GM18511 (cell line): ENCODE data around the gene NIPAL4.

Experiments
- ATAC-seq: cut with Tn5 transposase; IDR thresholded peaks from one replicate; pipeline ENCODE4 v1.9.1; 2021; ENCODE audit warnings: mild to moderate bottlenecking, moderate library complexity; ENCODE audit not compliant: unreplicated experiment

The NIPAL4 gene

DNA sequence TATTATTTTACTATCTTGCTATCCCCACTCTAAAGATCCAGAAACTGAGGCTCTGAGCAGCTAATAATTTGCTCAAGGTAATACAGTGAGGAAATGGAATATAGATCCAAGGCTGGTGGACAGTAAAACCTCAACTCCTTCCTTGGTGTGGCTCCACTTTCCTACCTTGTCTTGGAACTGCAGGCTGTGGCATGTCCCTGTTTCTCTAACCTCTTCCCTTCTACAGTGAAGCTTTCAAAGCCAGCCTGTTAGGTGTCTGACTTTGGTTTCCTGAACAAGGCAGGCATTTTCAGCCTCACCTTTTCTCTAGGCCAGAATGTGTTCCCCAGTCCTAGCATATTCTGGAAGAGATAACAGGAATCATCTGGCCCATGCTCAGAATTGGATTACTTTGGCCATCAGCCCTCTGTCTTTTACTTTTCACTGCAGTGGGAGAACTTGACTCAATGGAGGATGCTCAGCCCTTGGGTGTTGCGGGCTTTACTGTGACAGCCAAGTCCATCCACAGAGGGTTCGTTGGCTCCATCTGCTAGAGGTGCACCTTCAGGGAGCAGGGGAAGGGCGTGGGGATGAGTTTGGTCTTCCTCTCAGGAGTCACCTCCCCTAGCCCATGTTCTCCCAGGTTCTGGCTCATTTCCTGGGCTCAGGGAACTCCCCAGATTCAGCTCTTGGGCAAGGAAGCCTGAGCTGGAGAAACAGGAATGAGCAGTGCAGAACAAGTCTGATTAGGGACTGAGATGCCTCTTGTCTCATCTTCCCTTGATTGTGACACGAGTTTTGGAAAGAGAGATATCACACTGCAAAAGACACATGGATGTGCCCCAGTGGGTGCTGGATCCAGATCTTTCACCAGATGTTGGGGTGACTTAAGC lies 1.1 kb downstream of the NIPAL4 start:
- no peak for ATAC-seq

GRCh38 chr5:157463081-157463480 lies 3.1 kb downstream of the NIPAL4 start:
- no peak for ATAC-seq

GRCh38 chr5:157463621-157464518 lies 3.9 kb downstream of the NIPAL4 start:
- ATAC-seq = peak; percentile 12

DNA sequence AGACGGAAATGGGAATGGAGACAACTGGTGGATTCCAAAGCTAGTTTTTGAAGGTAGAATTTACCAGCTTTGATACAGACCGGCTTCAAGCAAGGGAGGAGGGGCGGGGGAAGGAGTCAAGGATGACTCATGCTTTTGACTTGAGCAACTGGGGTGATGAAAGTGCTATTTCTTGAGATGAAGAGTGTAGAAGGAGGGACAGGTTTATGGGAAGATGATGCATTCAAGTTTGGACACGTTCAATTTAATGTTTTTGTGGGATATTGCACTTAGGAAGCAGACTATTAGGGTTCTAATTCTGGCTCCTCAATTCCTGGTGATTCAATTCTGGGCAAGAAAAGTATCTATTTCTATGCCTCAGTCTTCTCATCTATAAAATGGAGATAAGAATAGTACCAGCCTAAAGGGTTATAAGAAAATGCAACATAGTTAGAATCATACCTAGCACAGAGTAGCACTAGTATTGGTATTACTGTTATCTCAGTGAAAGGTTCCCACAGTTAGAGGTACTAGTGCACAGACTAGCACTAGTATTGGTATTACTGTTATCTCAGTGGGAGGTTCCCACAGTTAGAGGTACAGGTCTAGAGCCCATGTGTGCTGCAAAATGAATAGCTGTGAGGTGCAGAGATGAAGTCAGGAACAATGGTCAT lies 4.6 kb downstream of the NIPAL4 start:
- peak; percentile 81 for ATAC-seq

GRCh38 chr5:157468293-157468965 lies 8.4 kb downstream of the NIPAL4 start:
- no peak for ATAC-seq

DNA sequence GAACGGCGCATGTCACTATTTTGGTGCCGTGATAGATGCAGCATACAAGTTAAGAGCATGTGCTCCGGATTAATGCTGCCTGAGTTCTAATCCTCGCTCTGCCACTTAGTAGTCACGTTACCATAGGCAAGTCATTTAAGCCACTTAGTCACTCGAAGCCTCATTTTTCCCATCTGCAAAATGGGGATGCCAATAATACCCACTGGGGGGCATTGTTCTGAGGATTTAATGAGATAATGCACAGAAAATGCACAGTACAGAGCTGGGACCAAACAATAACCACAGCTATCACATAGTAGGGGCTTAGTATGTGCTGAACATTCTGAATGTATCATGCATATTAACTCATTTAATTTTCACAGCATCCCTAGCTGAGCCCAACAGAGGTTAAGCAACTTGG lies 9.1 kb downstream of the NIPAL4 start:
- no peak for ATAC-seq

DNA sequence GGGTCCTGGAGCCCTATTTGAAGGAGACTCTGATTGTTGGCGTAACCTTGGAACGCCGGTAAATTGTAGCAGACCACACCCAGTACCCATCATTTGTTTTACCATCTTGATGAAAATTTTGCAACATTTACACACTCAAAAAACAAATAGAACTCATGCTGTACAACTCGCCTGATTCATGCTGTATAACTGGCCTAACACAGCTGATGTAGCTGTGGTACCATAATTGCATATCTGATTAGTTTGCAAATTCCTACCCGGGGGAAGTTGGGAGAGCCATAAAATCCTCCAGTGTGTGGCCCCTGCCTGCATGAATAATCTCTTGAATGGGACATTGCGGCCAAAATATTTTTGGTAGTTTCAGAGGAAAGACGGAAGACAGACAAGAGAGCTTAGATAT lies 9.7 kb downstream of the NIPAL4 start:
- ATAC-seq = no peak

- ATAC-seq = no peak
Measured at GRCh38 chr5:157470631-157471030, 10.6 kb downstream of the NIPAL4 start.

DNA sequence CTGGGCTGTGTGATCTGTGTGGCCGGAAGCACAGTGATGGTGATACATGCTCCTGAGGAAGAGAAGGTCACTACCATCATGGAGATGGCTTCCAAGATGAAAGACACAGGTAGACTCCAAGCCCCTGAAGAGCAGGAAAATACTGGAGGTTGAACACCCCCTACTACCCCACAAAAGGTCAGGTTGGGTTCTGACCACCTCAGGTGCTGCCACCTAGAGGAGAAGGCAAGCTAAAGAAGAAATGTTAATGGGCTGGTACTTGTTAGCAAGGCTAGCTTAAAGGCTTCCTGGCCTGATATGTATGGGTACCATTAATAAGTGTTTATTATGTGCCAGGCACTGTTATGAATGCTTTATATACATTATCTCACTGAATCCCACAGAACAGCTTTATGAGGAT lies 11.7 kb downstream of the NIPAL4 start:
- no peak for ATAC-seq

GRCh38 chr5:157473383-157474320 lies 13.6 kb downstream of the NIPAL4 start:
- ATAC-seq = no peak

- ATAC-seq = no peak
Measured at GRCh38 chr5:157475432-157475831, 15.4 kb downstream of the NIPAL4 start.

DNA sequence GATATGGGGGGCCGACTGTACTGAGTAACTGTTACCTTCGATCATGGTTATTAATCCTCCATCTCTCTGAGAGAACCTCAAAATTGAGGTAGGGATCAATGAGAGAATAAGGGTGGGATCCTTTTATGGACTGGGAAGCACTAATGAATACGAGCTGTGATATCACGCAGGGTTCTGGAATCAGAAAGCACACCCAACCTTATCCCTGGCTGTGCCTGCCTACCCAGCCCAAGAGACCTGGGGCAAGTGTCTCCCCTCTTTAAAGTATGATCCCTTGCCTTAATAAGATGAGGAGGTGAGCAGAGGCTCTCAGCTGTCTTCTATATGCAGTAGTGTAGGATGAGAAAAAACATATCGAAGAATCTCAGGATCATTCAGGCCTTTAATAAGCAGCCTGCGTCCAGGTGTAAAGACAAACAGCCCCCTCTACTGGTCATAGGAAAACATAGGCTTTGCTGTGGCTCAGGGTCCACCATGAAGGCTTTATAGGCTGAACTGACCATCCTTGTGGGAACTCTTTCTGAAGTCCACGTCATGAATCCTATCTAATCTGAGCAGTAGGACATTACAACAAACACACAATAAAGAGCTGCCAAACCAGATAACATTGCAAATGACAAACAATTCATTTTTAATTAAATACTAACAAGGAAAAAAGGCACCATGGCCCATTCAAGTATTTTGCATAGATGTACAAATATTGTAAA lies 16.8 kb downstream of the NIPAL4 start:
- ATAC-seq = peak; percentile 86

DNA sequence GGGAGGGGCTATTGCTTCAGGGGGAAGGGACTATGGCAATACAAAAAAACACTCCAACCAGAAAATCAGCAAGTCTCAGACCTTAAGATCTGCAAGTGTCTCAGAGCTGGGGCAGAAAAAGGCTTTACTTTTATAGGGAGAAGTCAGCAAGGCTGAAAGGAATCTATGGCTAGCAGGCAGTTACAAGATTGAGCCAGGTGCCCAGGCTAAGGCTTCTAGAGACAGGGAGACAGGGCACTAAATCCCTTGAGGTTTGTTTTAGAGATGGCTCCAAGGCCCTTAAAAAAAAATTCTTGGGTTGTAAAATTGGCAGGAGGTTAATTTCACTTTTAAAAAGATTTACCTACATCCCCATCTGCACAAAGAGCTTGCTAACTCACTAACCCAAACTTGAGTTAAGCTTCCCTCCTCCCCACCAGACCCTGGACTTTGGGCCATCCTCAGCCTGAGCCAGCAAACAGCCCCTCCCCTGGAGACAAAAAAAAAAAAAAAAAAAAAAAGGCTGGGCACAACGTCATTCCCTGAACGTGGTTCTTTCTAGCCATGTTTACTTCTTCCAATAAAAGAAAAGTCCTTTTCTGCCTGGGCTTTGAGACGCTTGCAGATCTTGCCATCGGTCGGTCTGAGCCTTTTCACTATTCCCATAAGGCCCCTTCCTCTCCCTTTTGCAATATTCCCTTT lies 17.9 kb downstream of the NIPAL4 start:
- no peak for ATAC-seq

GRCh38 chr5:157478726-157479125 lies 18.7 kb downstream of the NIPAL4 start:
- ATAC-seq = no peak

DNA sequence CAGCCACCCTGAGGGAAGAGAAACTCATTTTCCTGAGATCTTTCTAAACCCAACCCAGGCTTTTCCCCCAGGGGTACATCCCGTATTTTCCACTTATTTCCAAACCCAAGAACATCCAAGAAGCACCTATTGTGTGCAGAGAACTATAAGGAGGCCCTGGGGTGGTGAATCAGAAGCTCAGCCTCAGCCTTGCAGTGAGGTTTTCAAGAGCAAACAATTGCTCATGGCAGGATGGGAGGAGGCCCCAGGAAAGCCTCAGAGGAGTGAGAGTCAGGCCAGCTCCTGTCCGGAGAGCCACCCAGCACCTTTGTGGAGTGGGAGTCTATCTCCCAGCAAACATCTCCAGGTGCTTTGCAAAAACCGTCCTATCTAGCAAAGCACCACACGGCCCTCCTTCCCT lies 19.2 kb downstream of the NIPAL4 start:
- ATAC-seq = no peak

DNA sequence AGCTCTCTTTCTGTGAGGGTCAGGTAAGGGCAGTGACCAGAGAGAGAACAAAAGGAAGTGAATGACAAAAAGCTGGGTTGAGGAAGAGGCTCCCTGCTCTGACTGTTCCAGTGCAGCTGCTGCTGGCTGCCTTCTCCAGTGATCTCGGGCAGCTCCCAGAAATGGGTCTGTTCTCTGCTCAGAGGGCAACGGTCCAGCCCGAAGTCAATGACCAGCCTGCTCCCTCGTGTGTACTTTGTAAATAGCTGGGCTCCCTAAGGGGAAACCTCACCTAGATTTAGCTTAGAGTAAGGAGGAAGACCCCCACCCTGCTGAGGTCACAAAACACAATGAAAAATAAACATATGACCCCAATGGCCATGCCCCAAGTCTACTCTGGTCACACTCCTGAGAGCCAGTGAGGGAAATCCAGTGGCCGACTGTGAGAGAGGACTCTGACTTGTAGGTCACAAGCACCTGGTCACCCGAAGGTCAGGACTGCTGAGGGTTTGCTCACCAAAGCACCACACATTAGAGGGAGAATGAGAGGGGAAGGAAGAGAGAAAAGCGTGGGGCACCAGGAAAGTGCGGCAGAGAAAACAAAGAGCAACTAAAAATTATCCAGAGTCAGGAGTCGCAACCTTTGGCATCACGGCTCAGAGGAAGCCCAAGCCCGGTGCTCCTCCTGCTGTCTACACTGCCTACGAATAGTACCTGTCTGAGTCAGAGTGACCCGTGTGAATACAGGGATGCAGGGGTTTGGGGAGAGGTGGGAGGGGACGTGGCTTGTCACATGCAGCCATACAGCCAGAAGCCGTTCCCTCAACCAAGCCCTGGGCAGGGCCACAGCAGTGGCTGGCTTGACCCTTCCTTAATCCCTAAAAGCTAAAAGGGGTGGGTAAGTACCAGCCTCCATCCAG lies 19.8 kb downstream of the NIPAL4 start:
- ATAC-seq = no peak

GRCh38 chr5:157481265-157481664 lies 21.3 kb downstream of the NIPAL4 start:
- no peak for ATAC-seq

GRCh38 chr5:157481666-157482065 lies 21.7 kb downstream of the NIPAL4 start:
- no peak for ATAC-seq
